ENCODE measurements around the gene MOCS1. TPM values are rescaled to one million over a fixed set of nuclear protein-coding genes. Genes with fewer than 3 reads are reported as not detected.

Gene MOCS1
- polyA plus RNA-seq, 1 of the 3 experiments (the other 2 are of a cell fraction): 4.2 TPM

GRCh38 chr6:39980839-39981580 lies 46.7 kb upstream of the MOCS1 start:
- no peaks in the 10 kb centered on the region for H3K9me2 ChIP-seq
- H3K4me3 ChIP-seq (ENCODE audit: low read depth in 2 of 2, low read length in 1 of 2): no peak overlapping the region; a peak in 1 of 4 replicates
- TF ChIP-seq POLR2AphosphoS5 (IDR thresholded peaks at IDR 0.05; ENCODE audit: low read depth, low read length): no peak
- TF ChIP-seq JUND (IDR thresholded peaks at IDR 0.05): no peak
- peak; percentile 90 for TF ChIP-seq RAD21 (IDR thresholded peaks at IDR 0.05; ENCODE audit: low read length)
- TF ChIP-seq CTCF (IDR thresholded peaks at IDR 0.05): peak; percentile 52
- peak; percentile 56 for TF ChIP-seq SMC3 (IDR thresholded peaks at IDR 0.05; ENCODE audit: low read depth, low read length)
- H3K4me1 ChIP-seq (ENCODE audit: control insufficient read depth in 1 of 2, insufficient read depth in 2 of 2, low read depth in 1 of 2, low read length in 1 of 2): no peaks in the 10 kb centered on the region
- no peak overlapping the region for H3K9ac ChIP-seq
- 40% methylated on average over 3 of the region's 3 CpGs for WGBS (ENCODE audit: low lambda C conversion rate)
- peak; percentile 59 for DNase-seq
- ChIA-PET CTCF (interaction anchor here (0.6 to 2.1 kb wide), 42 partner anchors 8 to 1201 kb away, joined by 3 to 19 read pairs (median 4); partner anchors contain the start of gene LRFN2), POLR2A (no interaction called here)
- no peaks in the 10 kb centered on the region for H3K27me3 ChIP-seq (ENCODE audit: insufficient read depth)
- no peak overlapping the region for H3K4me2 ChIP-seq
- H3K79me2 ChIP-seq (ENCODE audit: insufficient read depth): no peaks in the 10 kb centered on the region
- H3K36me3 ChIP-seq (replicated peaks in 1 of 2; ENCODE audit: control insufficient read depth in 1 of 2, insufficient read depth in 2 of 2, low read length in 1 of 2): no peaks in the 10 kb centered on the region
- no peaks in the 10 kb centered on the region for H3F3A ChIP-seq (replicated peaks; ENCODE audit: insufficient read depth)
- no peaks in the 10 kb centered on the region for H4K20me1 ChIP-seq (ENCODE audit: insufficient read depth)
- no peaks in the 10 kb centered on the region for H3K9me3 ChIP-seq
- H2AFZ ChIP-seq (ENCODE audit: low read depth): no peak overlapping the region
- no peak overlapping the region for H3K27ac ChIP-seq (ENCODE audit: low read depth in 2 of 2, low read length in 1 of 2)

- no peaks in the 10 kb centered on the region for H3K9me2 ChIP-seq
- no peaks in the 10 kb centered on the region for H3K9me3 ChIP-seq
- POLR2A ChIA-PET: no interaction called here
- H3K9ac ChIP-seq: no peak overlapping the region
- H3K27ac ChIP-seq (ENCODE audit: low read depth in 2 of 2, low read length in 1 of 2): no peak overlapping the region
- H3K27me3 ChIP-seq (ENCODE audit: insufficient read depth): no peaks in the 10 kb centered on the region
- H3K4me2 ChIP-seq: no peak overlapping the region
- 6% methylated on average over 3 of the region's 3 CpGs for WGBS (ENCODE audit: low lambda C conversion rate)
- H2AFZ ChIP-seq (ENCODE audit: low read depth): no peak overlapping the region
- H3K36me3 ChIP-seq (replicated peaks in 1 of 2; ENCODE audit: control insufficient read depth in 1 of 2, insufficient read depth in 2 of 2, low read length in 1 of 2): no peaks in the 10 kb centered on the region
- H3F3A ChIP-seq (replicated peaks; ENCODE audit: insufficient read depth): no peaks in the 10 kb centered on the region
- H4K20me1 ChIP-seq (ENCODE audit: insufficient read depth): no peaks in the 10 kb centered on the region
- no peaks in the 10 kb centered on the region for H3K79me2 ChIP-seq (ENCODE audit: insufficient read depth)
- H3K4me3 ChIP-seq (ENCODE audit: low read depth in 2 of 2, low read length in 1 of 2): no peak overlapping the region
- H3K4me1 ChIP-seq (ENCODE audit: control insufficient read depth in 1 of 2, insufficient read depth in 2 of 2, low read depth in 1 of 2, low read length in 1 of 2): no peaks in the 10 kb centered on the region
- TF ChIP-seq, protein P1, sequence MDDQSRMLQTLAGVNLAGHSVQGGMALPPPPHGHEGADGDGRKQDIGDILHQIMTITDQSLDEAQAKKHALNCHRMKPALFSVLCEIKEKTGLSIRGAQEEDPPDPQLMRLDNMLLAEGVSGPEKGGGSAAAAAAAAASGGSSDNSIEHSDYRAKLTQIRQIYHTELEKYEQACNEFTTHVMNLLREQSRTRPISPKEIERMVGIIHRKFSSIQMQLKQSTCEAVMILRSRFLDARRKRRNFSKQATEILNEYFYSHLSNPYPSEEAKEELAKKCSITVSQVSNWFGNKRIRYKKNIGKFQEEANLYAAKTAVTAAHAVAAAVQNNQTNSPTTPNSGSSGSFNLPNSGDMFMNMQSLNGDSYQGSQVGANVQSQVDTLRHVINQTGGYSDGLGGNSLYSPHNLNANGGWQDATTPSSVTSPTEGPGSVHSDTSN (IDR thresholded peaks at IDR 0.05): no peak
- TF ChIP-seq, protein P2, sequence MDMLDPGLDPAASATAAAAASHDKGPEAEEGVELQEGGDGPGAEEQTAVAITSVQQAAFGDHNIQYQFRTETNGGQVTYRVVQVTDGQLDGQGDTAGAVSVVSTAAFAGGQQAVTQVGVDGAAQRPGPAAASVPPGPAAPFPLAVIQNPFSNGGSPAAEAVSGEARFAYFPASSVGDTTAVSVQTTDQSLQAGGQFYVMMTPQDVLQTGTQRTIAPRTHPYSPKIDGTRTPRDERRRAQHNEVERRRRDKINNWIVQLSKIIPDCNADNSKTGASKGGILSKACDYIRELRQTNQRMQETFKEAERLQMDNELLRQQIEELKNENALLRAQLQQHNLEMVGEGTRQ (IDR thresholded peaks at IDR 0.05; ENCODE audit: borderline replicate concordance, low read depth, low read length): no peak
- no peak for TF ChIP-seq GATA2 (CRISPR knock-in tag; IDR thresholded peaks at IDR 0.05)
- CTCF ChIA-PET: interaction anchor here (0.6 to 2.1 kb wide), 14 partner anchors 10 to 1061 kb away, joined by 3 to 19 read pairs (median 7); partner anchors contain the start of gene LRFN2
- no peak for DNase-seq
Measured at GRCh38 chr6:39979461-39980328, 45.4 kb upstream of the MOCS1 start.

Measured in SK-N-SH (cell line).